Measurements from ENCODE around the gene CSRNP3. TPM values are rescaled to one million over a fixed set of nuclear protein-coding genes. Genes with fewer than 3 reads are reported as not detected.
"Not testable (repeated sequence)": the region's sequence is repeated elsewhere in the genome, so short reads cannot be mapped to it uniquely, and the experiment has no call there.

CSRNP3 gene
- total RNA-seq, 2 donors from 2014 or later: not detected

DNA sequence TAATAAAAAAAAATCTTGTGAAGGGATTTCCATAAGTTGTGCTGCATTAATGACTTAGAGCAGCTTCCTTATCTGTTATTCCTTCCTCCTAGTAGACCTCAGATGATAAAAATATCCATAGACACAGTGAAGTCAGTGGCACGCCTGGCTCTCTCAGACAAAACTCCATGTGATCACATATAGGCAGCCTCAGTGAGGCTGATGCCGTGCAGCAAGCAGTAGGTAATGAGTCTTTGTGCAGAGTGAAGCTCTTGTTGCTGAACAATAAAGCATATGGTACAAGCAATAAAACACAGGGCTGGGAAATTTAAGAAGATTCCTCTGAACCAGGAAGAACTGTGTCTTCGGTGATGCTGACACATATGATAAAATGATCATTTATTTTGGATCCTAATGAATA lies 102.7 kb downstream of the CSRNP3 start:
- H3K27me3 Mint-ChIP-seq: peaks cover 8 to 25% of the 10 kb centered on the region in 2 donors
- no peak overlapping the region for H3K27ac Mint-ChIP-seq
- H3K36me3 Mint-ChIP-seq: no peaks in the 10 kb centered on the region
- no peak overlapping the region for H3K4me3 Mint-ChIP-seq
- DNase-seq (ENCODE audit: low spot score) (no peak), ATAC-seq (no peak)
- no peaks in the 10 kb centered on the region for H3K9me3 Mint-ChIP-seq
- no peaks in the 10 kb centered on the region for H3K4me1 Mint-ChIP-seq (ENCODE audit: low read depth in 2 of 2)

DNA sequence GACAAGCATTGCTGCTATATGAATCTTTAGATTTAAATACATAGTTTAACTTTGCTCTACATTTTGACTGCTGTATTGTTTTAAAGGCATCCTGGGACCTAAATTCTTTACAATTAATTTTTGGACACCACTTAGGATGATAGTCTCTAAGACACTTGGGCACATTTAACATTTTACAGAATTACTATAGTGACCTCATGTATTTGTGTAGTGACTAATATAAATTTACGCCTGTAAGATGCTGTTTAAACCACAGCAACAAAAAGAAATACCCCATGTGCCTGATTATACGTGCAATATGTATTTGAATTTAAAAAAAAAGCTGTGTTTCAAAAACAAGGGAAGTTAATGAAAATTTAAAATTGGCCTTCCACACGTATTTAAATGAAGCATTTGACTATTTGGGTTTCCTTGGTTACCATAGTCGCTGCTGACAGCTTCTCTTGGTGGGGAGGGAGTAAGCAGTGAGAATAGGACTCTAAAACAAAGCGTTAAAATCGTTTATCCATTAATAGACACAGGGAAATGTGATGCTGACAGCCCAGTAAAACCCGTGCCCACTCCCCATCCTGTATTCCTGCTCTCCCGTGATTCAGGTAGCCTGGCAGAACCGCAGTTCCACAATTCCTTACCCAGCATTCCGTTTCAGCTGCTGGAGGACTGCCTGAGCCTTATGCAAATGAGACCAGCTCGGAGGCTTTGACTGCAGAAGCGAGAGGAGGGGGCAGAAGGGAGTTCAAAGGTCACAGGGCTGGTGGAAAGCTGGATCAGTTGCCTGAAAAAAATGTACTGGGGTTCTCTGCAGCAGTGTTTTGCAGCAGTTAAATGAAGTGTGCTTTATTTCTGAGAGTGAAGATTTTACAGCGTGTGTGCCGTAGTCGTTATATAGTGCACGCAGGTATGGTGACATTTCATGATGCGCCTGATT lies 104.3 kb downstream of the CSRNP3 start:
- Mint-ChIP-seq H3K36me3 (no peaks in the 10 kb centered on the region), H3K4me1 (ENCODE audit: low read depth in 2 of 2) (no peaks in the 10 kb centered on the region), H3K27ac (no peak overlapping the region), H3K27me3 (peaks cover 4 to 17% of the 10 kb centered on the region in 2 donors), H3K4me3 (no peak overlapping the region), H3K9me3 (no peaks in the 10 kb centered on the region)
- DNase-seq (ENCODE audit: low spot score) (no peak), ATAC-seq (no peak)

DNA sequence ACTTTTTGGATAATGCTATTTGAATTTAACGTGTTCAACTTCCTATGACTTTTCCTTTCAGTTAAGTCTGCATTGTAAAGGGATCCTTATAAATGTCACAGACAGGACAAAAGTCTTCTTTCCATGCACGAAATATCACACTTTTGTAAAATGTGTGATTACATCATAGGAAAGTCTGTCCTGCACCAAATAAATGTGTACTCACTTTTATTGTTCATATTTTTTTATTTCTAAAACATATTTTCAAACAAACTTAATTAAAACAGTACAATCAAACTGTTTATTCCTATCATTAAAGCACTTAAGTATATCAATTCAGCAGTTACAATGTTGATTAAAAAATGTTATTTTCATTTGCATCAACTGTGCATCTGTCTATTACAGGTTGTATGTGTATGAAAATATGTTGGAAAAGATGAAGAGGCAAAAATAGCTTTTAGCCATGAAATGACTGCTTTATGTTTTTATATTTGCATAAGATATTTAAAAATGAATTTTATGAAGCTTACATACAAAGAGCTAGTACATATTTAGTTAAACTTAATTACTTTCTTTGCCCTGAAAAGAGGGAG lies 105.6 kb downstream of the CSRNP3 start:
- ATAC-seq: no peak
- Mint-ChIP-seq H3K4me3 (no peak overlapping the region), H3K4me1 (ENCODE audit: low read depth in 2 of 2) (no peaks in the 10 kb centered on the region), H3K27ac (no peak overlapping the region), H3K9me3 (no peaks in the 10 kb centered on the region), H3K27me3 (peaks cover 5 to 17% of the 10 kb centered on the region in 2 donors), H3K36me3 (no peaks in the 10 kb centered on the region)
- DNase-seq (ENCODE audit: low spot score): no peak

DNA sequence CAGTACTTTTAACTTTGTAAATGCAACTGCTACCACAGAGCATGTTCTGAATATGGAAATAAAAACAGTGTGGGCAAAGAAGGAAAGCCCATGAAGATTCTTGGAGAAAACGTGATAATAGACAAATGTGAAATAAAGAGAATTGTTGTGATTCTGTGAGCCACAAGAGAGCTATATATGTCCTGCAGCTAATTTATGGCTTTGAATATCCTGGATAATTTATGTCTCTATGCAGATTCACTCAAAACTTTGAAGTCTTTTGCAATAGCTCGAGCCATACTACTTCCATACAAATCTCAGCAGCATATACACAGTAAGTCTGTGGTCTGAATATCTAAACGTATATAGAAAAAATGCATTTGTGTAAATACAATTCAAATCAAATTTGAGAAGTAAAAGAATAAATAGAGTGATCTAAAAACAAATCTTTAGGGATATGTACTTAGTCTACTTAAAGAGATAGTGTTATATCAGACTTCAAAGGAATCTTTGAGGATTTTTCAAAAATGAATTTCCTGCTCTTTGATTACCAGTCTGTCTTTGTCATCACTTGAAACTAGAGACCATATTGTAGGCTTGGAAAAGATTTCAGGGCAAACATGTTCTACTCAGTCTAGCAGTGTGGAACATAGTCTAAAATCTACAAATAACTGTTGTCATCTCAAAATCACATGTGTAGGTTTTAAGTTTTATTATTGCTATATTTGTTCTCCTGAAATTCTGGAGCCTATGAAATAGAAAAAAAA lies 107.1 kb downstream of the CSRNP3 start:
- no peak overlapping the region for H3K4me3 Mint-ChIP-seq
- no peaks in the 10 kb centered on the region for H3K36me3 Mint-ChIP-seq
- H3K27ac Mint-ChIP-seq: no peak overlapping the region
- peaks cover 5 to 17% of the 10 kb centered on the region in 2 donors for H3K27me3 Mint-ChIP-seq
- ATAC-seq: no peak
- H3K4me1 Mint-ChIP-seq (ENCODE audit: low read depth in 2 of 2): no peaks in the 10 kb centered on the region
- no peak for DNase-seq (ENCODE audit: low spot score)
- no peaks in the 10 kb centered on the region for H3K9me3 Mint-ChIP-seq

DNA sequence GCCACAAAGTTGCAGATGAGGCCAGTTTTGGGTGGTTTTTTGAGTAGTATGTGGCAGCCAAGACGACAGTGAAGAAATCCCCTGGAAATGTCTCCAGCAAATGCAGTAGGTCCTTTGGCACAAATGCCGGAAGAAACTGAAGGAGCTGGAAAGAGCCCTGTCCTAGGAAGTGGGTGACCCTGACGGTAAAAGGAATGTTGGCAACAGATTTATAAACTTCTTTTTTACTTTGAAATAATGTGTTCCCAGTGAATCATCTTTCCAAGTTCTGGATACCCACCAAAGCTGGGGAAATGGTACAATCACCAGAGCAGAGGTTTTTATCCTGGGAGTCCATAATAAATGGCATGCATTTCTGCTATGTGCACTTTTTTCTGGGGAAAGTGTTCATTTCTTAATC lies 112.9 kb downstream of the CSRNP3 start:
- ATAC-seq: no peak
- H3K4me1 Mint-ChIP-seq (ENCODE audit: low read depth in 2 of 2): no peaks in the 10 kb centered on the region
- no peaks in the 10 kb centered on the region for H3K9me3 Mint-ChIP-seq
- no peak overlapping the region for H3K27ac Mint-ChIP-seq
- H3K4me3 Mint-ChIP-seq: no peak overlapping the region
- H3K36me3 Mint-ChIP-seq: no peaks in the 10 kb centered on the region
- H3K27me3 Mint-ChIP-seq: peaks cover 6 to 9% of the 10 kb centered on the region in 2 donors
- no peak for DNase-seq (ENCODE audit: low spot score)

DNA sequence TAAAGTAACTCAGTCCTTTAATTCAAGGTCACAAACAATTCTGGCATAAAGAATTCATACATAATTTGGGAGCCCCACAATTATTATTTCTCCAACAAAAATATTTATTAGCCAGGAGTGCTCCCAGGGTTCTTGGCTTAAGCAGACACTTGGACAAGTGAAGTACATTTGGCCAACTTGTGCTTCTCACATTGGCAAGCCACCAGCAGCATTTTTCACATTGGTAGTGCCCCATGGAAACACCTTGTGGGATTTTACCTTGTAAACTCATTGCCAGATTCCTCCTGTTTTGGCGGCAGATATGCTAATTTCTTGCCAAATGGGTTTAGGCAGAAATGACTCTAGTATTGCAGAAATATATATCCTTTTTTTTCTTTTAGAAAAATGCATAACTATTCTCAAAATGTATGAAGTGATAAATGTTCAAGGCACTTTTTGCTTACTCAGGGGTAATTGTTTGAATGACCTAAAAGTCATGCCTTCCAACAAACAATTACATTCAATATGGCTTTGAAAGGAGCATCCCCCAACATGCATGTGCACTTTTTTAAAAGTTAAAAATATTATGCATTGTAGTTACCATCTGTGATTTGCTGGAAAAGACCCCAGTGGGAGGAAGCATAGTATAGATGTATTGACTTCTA lies 113.5 kb downstream of the CSRNP3 start:
- no peaks in the 10 kb centered on the region for H3K4me1 Mint-ChIP-seq (ENCODE audit: low read depth in 2 of 2)
- no peak overlapping the region for H3K4me3 Mint-ChIP-seq
- no peak overlapping the region for H3K27ac Mint-ChIP-seq
- peaks cover 6 to 9% of the 10 kb centered on the region in 2 donors for H3K27me3 Mint-ChIP-seq
- DNase-seq (ENCODE audit: low spot score) (no peak), ATAC-seq (no peak)
- H3K9me3 Mint-ChIP-seq: no peaks in the 10 kb centered on the region
- no peaks in the 10 kb centered on the region for H3K36me3 Mint-ChIP-seq

DNA sequence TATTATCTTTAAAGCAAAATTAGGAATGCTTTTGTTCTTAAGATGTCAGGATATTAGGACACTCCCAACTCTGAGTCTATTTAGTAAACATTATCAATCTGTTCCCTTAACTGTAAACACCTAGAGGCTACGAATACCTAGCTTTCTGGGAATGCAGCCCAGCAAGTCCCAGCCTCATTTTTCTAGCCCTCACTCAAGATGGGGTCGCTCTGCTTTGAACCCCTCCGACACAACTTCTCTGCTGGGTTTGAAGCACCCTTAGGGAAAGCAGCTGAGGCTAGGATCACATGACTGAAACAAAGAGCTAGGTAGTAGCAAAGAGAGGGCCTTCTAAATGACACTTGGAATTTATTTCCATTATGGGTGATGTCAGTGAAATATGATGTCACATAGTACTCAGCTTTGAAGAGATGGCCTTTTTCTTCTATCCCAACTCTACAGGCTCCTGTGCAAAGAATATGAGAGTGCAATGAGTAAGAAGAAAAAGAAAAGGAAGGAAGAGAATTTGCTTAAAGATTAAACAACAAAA lies 114.7 kb downstream of the CSRNP3 start:
- DNase-seq (ENCODE audit: low spot score): no peak
- Mint-ChIP-seq H3K9me3 (no peaks in the 10 kb centered on the region), H3K36me3 (no peaks in the 10 kb centered on the region), H3K27me3 (peaks cover 6 to 9% of the 10 kb centered on the region in 2 donors), H3K4me3 (no peak overlapping the region), H3K27ac (no peak overlapping the region), H3K4me1 (ENCODE audit: low read depth in 2 of 2) (no peaks in the 10 kb centered on the region)
- no peak for ATAC-seq

DNA sequence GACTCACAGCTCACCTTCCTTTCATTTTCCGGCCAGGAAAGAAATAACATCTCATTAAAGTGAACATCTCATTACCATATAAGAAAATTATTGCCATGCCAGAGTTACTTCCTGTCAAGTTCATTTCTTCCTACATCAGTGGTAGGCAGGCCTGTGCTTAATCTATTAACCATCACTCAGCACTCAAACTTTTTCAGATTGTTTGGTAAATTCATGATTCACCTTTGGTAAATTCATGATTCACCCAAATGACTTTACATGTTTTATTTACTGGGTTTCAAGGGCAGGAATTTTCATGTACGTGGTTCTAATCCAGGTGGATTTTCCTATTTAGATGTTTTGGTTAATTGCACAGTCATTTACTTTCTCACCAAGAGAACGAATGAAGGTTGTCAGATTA lies 116.5 kb downstream of the CSRNP3 start:
- H3K27ac Mint-ChIP-seq: no peak overlapping the region
- H3K9me3 Mint-ChIP-seq: no peaks in the 10 kb centered on the region
- H3K27me3 Mint-ChIP-seq: peaks cover 4 to 12% of the 10 kb centered on the region in 2 donors
- no peak for ATAC-seq
- peaks cover 2% of the 10 kb centered on the region for H3K36me3 Mint-ChIP-seq
- H3K4me3 Mint-ChIP-seq: no peak overlapping the region
- no peaks in the 10 kb centered on the region for H3K4me1 Mint-ChIP-seq (ENCODE audit: low read depth in 2 of 2)
- DNase-seq (ENCODE audit: low spot score): no peak

DNA sequence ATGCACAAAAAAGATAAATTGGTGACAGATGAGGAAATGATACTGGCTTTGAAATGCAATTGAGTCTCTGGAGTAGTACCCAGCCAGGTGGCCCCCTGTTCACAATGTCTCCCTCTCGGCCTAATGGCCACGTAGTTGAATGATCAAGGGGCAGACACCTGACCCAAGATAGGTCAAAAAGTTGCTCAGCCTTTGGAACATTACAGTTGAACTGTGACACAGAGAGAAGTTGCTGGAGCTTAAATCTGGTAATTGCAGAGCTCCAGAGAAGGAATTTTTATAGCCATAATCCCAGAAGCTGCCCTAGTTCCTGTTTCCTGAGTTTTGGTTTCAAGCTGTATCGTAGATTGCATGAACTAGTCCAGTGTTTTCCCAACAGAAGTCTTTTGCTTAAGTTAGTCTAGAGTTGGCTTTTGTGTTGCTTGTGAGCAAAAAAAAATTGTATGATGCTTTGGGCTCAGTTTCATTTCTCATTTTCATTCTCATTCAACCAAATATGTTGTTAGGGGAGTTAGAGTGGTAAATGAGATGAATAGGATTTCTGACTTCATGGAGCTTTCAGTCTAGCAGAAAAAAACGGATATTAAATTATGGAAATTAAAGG lies 117.9 kb downstream of the CSRNP3 start:
- Mint-ChIP-seq H3K4me3 (no peak overlapping the region), H3K27ac (no peak overlapping the region), H3K27me3 (peaks cover 0 to 7% of the 10 kb centered on the region in 2 donors), H3K9me3 (no peaks in the 10 kb centered on the region), H3K4me1 (ENCODE audit: low read depth in 2 of 2) (no peaks in the 10 kb centered on the region), H3K36me3 (peaks cover 4% of the 10 kb centered on the region)
- ATAC-seq (no peak), DNase-seq (ENCODE audit: low spot score) (no peak)

DNA sequence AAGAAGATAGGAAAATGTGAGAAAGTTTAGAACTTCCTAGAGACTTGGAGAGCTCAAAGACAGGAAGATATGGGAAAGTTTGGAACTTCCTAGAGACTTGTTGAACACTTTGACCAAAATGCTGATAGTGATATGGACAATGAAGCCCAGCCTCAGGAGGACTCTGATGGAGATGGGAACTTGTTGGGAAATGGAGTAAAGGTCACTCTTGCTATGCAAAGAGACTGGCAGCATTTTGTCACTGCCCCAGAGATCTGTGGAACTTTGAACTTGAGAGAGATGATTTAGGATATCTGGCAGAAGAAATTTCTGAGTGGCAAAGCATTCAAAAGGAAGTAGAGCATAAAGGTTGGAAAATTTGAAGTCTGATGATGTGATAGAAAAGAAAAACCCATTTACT lies 121.5 kb downstream of the CSRNP3 start:
- H3K4me1 Mint-ChIP-seq (ENCODE audit: low read depth in 2 of 2); ATAC-seq; H3K36me3 Mint-ChIP-seq; H3K9me3 Mint-ChIP-seq; H3K27ac Mint-ChIP-seq; H3K27me3 Mint-ChIP-seq; H3K4me3 Mint-ChIP-seq; DNase-seq (ENCODE audit: low spot score): not testable (repeated sequence)

DNA sequence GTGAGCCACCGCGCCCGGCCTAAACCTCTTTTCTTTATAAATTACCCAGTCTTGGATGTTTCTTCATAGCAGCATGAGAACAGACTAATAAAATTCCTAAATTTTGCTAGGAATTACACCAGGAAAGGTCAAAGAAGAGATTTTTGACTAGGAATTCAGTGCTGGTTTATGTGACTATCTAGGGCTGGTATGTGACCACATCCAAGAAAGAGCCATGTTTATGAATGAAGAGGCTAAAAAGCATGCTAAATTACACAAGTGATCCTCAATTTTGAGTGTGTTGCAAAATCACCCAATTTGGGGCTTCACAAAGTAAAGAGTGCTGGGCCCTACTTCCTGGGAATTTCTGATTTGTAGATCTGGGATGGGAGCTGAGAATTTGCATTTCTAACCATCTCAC lies 123.6 kb downstream of the CSRNP3 start:
- H3K9me3 Mint-ChIP-seq: no peaks in the 10 kb centered on the region
- DNase-seq (ENCODE audit: low spot score) (no peak), ATAC-seq (no peak)
- H3K4me1 Mint-ChIP-seq (ENCODE audit: low read depth in 2 of 2): no peaks in the 10 kb centered on the region
- no peak overlapping the region for H3K27ac Mint-ChIP-seq
- H3K27me3 Mint-ChIP-seq: peaks cover 0 to 5% of the 10 kb centered on the region in 2 donors
- H3K4me3 Mint-ChIP-seq: no peak overlapping the region
- peaks cover 4% of the 10 kb centered on the region for H3K36me3 Mint-ChIP-seq

DNA sequence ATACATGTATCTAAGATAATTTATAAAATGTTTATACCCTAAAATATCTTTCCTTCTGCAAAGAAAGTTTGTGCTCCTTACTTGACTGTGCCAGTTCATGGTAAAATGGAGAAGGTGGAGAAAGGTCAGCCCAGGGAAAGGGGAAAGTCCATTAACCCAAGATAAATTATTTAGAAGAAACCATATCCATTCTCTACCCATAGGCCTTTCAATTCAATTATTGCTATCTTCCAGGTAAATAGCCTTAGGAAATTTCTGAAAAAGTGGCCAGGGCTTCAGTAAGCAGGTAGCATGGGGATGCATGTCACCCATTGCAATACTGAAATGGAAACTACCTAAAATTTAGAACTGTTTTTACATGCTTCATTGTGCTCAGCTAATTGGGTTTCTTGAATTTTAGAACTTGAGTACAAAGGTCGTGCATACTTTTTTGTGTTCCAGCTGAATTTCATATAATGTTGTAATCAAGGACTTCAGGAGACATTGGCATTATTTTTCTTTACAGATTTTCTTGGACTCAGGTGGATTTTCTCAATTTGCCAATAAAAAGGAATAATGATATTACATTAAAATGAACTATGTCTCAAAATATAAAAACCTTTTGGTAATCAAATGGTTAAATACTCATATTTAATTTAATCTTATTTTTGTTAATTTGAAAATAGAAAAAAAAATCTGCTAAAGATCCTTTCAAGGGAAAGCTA lies 124.9 kb downstream of the CSRNP3 start:
- no peak for DNase-seq (ENCODE audit: low spot score)
- no peaks in the 10 kb centered on the region for H3K4me1 Mint-ChIP-seq (ENCODE audit: low read depth in 2 of 2)
- H3K4me3 Mint-ChIP-seq: no peak overlapping the region
- H3K9me3 Mint-ChIP-seq: no peaks in the 10 kb centered on the region
- peaks cover 4% of the 10 kb centered on the region for H3K36me3 Mint-ChIP-seq
- no peak for ATAC-seq
- no peak overlapping the region for H3K27ac Mint-ChIP-seq
- H3K27me3 Mint-ChIP-seq: peaks cover 0 to 12% of the 10 kb centered on the region in 2 donors

DNA sequence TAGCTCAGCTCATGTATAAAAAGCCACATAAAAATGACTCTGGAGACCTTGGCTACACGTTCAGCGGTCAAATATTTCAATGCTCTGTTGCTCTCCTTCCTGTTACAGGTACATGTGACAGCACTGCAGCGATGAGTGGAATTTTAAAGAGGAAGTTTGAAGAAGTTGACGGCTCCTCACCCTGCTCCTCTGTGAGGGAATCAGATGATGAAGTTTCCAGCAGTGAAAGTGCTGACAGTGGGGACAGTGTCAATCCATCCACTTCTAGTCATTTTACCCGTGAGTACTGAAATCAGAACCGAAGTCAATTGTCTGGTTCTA lies 125.4 kb downstream of the CSRNP3 start:
- DNase-seq (ENCODE audit: low spot score): no peak
- H3K27ac Mint-ChIP-seq: no peak overlapping the region
- peaks cover 0 to 12% of the 10 kb centered on the region in 2 donors for H3K27me3 Mint-ChIP-seq
- H3K9me3 Mint-ChIP-seq: no peaks in the 10 kb centered on the region
- ATAC-seq: no peak
- H3K36me3 Mint-ChIP-seq: peaks cover 4% of the 10 kb centered on the region
- H3K4me3 Mint-ChIP-seq: no peak overlapping the region
- H3K4me1 Mint-ChIP-seq (ENCODE audit: low read depth in 2 of 2): no peaks in the 10 kb centered on the region

Data from natural killer cell treated with Interleukin-12 subunit alpha and Interleukin-12 subunit beta and Interleukin-15 and Interleukin-18, amount 100 ng/mL, for 72 hours (primary cell).